ENCODE measurements around the gene GDPGP1.
A peak's percentile ranks its signal among the peaks of the same experiment; 100 is the strongest.
"Not testable (repeated sequence)": the region's sequence is repeated elsewhere in the genome, so short reads cannot be mapped to it uniquely, and the experiment has no call there.

GDPGP1 gene

GRCh38 chr15:90243943-90244639, 10.1 kb downstream of the GDPGP1 start:
- DNase-seq (ENCODE audit: low read depth), result no peak
- H3K4me3 ChIP-seq (ENCODE audit: low read depth, low read length), result no peak overlapping the region
- no peak for TF ChIP-seq CTCF (IDR thresholded peaks at IDR 0.05; ENCODE audit: low read depth, low read length, missing control alignments)

- no peak overlapping the region for H3K4me3 ChIP-seq (ENCODE audit: low read depth, low read length)
- TF ChIP-seq CTCF (IDR thresholded peaks at IDR 0.05; ENCODE audit: low read depth, low read length, missing control alignments), result no peak
- no peak for DNase-seq (ENCODE audit: low read depth)
Measured at GRCh38 chr15:90248789-90249202, 14.8 kb downstream of the GDPGP1 start.

GRCh38 chr15:90249203-90249863, 15.3 kb downstream of the GDPGP1 start, which contains the start of gene TTLL13:
Gene TTLL13, plus strand, starts transcription at chr15:90249556. Its CDS starts 1,075 bp downstream, at chr15:90250631.
- H3K4me3 ChIP-seq (ENCODE audit: low read depth, low read length), result peak within 1 kb of the TSS; percentile 49
- no peak for TF ChIP-seq CTCF (IDR thresholded peaks at IDR 0.05; ENCODE audit: low read depth, low read length, missing control alignments)
- no peak for DNase-seq (ENCODE audit: low read depth)

- DNase-seq (ENCODE audit: low read depth), result no peak
- no peak for TF ChIP-seq CTCF (IDR thresholded peaks at IDR 0.05; ENCODE audit: low read depth, low read length, missing control alignments)
- no peak overlapping the region for H3K4me3 ChIP-seq (ENCODE audit: low read depth, low read length)
Measured at GRCh38 chr15:90257776-90258175, 23.8 kb downstream of the GDPGP1 start.

GRCh38 chr15:90259524-90259923, 25.5 kb downstream of the GDPGP1 start:
- DNase-seq (ENCODE audit: low read depth), result peak; percentile 39
- TF ChIP-seq CTCF (IDR thresholded peaks at IDR 0.05; ENCODE audit: low read depth, low read length, missing control alignments), result no peak

GRCh38 chr15:90260731-90261130, 26.7 kb downstream of the GDPGP1 start:
- DNase-seq (ENCODE audit: low read depth); H3K4me3 ChIP-seq (ENCODE audit: low read depth, low read length): not testable (repeated sequence)

More at GRCh38 chr15:90259524-90259923, 25.5 kb downstream of the GDPGP1 start:
- H3K4me3 ChIP-seq (ENCODE audit: low read depth, low read length), result no peak overlapping the region

- no peak overlapping the region for H3K4me3 ChIP-seq (ENCODE audit: low read depth, low read length)
- no peak for DNase-seq (ENCODE audit: low read depth)
- no peak for TF ChIP-seq CTCF (IDR thresholded peaks at IDR 0.05; ENCODE audit: low read depth, low read length, missing control alignments)
Measured at GRCh38 chr15:90261811-90262210, 27.8 kb downstream of the GDPGP1 start.

Data from GM12864 (cell line).